NT2/D1 (cell line): Measurements from ENCODE around the gene FAF2.
"Not testable (repeated sequence)": the region's sequence is repeated elsewhere in the genome, so short reads cannot be mapped to it uniquely, and the experiment has no call there.

Experiments
- DNase-seq: peaks from one replicate; pipeline ENCODE4 v3.0.0-alpha.2; 2011; ENCODE audit warnings: low read depth, low spot score
- H3K27me3 ChIP-seq: 2 replicates; pipeline ENCODE4 v1.6.0; 2011; ENCODE audit warnings: mild to moderate bottlenecking; ENCODE audit not compliant: insufficient read length, insufficient read depth
- H3K36me3 ChIP-seq: 2 replicates; pipeline ENCODE4 v1.6.1; 2011; ENCODE audit warnings: mild to moderate bottlenecking, low read length, mixed read lengths; ENCODE audit not compliant: insufficient read depth, insufficient read length
- H3K4me1 ChIP-seq: 2 replicates; pipeline ENCODE4 v1.5.1; 2011; ENCODE audit not compliant: insufficient read depth, insufficient read length
- H3K4me3 ChIP-seq: 2 replicates; pipeline ENCODE4 v1.5.1; 2011; ENCODE audit warnings: low read depth; ENCODE audit not compliant: insufficient read length
- H3K9ac ChIP-seq: 2 replicates; pipeline ENCODE4 v1.6.0; 2011; ENCODE audit warnings: low read depth; ENCODE audit not compliant: insufficient read length
- H3K9me3 ChIP-seq: 2 replicates; pipeline ENCODE4 v1.5.1; 2011; ENCODE audit warnings: mild to moderate bottlenecking, low read length; ENCODE audit not compliant: insufficient read depth
- SUZ12 ChIP-seq: IDR thresholded peaks from 2 replicates; pipeline ENCODE4 v1.6.1; 2011; ENCODE audit not compliant: insufficient read length, insufficient read depth; ENCODE audit errors: extremely low read depth
- YY1 ChIP-seq: IDR thresholded peaks from 2 replicates; pipeline ENCODE4 v1.6.1; 2011; ENCODE audit not compliant: insufficient read length, insufficient read depth
- ZNF274 ChIP-seq: IDR thresholded peaks from 2 replicates; pipeline ENCODE4 v1.6.1; 2011; ENCODE audit warnings: mild to moderate bottlenecking, low read depth, low read length

Gene FAF2

DNA sequence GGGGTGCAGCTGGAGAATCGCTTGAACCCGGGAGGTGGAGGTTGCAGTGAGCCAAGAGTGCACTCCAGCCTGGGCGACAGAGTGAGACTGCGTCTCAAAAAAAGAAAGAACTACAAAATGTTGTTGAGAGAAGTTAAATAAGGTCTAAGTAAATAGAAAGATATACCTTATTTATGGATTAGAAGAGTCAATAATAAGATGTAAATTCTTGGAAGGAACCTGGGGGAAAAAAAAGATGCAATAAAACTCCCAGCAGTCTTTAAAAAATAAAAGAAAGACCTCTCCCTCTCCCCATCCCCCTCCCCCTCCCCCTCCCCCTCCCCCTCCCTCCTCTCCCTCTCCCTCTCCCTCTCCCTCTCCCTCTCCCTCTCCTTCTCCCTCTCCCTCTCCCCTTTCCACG, 15.5 kb upstream of the FAF2 start:
- no peak overlapping the region for H3K4me3 ChIP-seq
- H3K27me3 ChIP-seq: no peaks in the 10 kb centered on the region
- TF ChIP-seq SUZ12 (no peak), ZNF274 (no peak), YY1 (no peak)
- H3K9ac ChIP-seq: no peak overlapping the region
- no peaks in the 10 kb centered on the region for H3K4me1 ChIP-seq
- no peaks in the 10 kb centered on the region for H3K36me3 ChIP-seq
- no peaks in the 10 kb centered on the region for H3K9me3 ChIP-seq
- DNase-seq: no peak

DNA sequence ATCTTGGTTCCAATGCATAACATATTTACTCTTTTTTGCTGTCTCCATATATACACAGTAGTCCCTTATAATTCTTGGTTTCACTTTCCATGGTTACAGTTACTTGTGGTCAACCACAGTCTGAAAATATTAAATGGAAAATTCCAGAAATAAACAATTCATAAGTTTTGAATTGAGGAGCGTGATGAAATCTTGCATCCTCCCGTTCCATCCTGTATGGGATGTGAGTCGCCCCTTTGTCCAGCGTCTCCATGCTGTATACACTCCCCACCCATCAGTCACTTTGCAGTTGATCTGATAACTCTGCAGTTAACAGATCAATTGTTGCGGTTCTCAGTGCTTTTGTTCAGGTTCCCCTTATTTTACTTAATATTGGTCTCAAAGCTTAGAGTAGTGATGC, 11.5 kb upstream of the FAF2 start:
- H3K4me1 ChIP-seq: no peaks in the 10 kb centered on the region
- H3K27me3 ChIP-seq: no peaks in the 10 kb centered on the region
- TF ChIP-seq SUZ12 (no peak), YY1 (no peak), ZNF274 (no peak)
- no peak for DNase-seq
- H3K4me3 ChIP-seq: no peak overlapping the region
- H3K9ac ChIP-seq: no peak overlapping the region
- no peaks in the 10 kb centered on the region for H3K36me3 ChIP-seq
- no peaks in the 10 kb centered on the region for H3K9me3 ChIP-seq

DNA sequence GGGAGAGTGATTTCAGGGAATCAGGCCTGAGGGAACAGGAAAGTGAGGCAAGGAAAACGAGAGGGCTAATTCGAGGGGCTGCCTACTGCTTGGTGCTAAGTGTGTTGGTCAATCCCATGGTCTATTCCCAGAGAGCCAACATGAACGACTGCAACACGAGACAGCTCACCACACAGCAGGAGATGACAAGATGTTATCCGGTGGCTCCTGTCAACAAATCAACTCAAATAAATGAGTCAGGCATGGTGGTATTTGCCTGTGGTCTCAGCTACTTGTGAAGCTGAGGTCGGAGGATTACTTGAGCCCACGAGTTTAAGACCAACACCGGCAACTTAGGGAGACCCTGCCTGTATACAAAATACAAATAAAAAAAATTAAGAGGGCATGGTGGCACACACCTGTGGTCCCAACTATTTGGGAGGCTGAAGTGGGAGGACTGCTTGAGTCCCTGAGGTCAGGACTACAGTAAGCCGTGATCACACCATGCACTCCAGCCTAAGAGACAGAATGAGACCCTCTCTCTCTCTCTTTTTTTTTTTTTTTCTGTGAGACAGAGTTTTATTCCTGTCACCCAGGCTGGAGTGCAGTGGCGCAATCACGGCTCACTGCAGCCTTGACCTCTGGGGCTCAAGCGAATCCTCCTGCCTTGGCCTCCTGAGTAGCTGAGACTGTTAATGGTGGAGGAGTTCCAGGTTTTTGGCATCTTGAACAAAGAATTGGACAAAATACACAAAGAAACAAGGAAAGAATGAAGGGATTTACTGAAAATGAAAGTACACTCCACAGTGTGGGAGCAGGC, 9.0 kb upstream of the FAF2 start:
- H3K9ac ChIP-seq: no peak overlapping the region
- peaks cover 3% of the 10 kb centered on the region for H3K4me1 ChIP-seq
- H3K9me3 ChIP-seq: no peaks in the 10 kb centered on the region
- H3K36me3 ChIP-seq: no peaks in the 10 kb centered on the region
- no peaks in the 10 kb centered on the region for H3K27me3 ChIP-seq
- H3K4me3 ChIP-seq: no peak overlapping the region
- DNase-seq: no peak
- no peak for TF ChIP-seq SUZ12
- TF ChIP-seq YY1: no peak
- no peak for TF ChIP-seq ZNF274

- H3K9me3 ChIP-seq: no peaks in the 10 kb centered on the region
- no peak overlapping the region for H3K9ac ChIP-seq
- peaks cover 3% of the 10 kb centered on the region for H3K4me1 ChIP-seq
- TF ChIP-seq ZNF274 (no peak), YY1 (no peak), SUZ12 (no peak)
- H3K4me3 ChIP-seq: no peak overlapping the region
- H3K27me3 ChIP-seq: no peaks in the 10 kb centered on the region
- H3K36me3 ChIP-seq: no peaks in the 10 kb centered on the region
- no peak for DNase-seq
Observed at GRCh38 chr5:176440927-176441706, 7.1 kb upstream of the FAF2 start.

DNA sequence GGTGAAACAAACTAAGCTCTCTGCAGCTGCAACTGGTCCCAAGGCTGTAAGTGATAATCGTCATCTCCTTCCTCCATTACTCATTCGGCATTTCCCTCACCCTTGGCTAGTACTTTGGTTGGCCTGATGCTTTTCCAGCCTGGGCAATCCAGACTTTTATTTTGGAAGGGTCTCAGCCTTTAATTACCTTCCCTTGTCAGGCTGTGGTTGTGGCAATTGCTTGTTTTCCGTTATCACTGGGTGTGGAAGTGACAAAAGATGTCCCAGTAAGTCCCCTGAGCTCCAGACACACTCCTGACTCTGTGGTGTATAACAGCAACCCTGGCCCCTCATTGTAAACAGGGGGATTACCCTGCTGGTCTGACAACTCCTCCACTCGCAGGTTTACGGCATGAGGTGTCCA, 6.3 kb upstream of the FAF2 start:
- peaks cover 3% of the 10 kb centered on the region for H3K4me1 ChIP-seq
- no peak overlapping the region for H3K9ac ChIP-seq
- DNase-seq: no peak
- no peak overlapping the region for H3K4me3 ChIP-seq
- H3K27me3 ChIP-seq: no peaks in the 10 kb centered on the region
- TF ChIP-seq ZNF274 (no peak), SUZ12 (no peak), YY1 (no peak)
- H3K36me3 ChIP-seq: no peaks in the 10 kb centered on the region
- H3K9me3 ChIP-seq: no peaks in the 10 kb centered on the region

DNA sequence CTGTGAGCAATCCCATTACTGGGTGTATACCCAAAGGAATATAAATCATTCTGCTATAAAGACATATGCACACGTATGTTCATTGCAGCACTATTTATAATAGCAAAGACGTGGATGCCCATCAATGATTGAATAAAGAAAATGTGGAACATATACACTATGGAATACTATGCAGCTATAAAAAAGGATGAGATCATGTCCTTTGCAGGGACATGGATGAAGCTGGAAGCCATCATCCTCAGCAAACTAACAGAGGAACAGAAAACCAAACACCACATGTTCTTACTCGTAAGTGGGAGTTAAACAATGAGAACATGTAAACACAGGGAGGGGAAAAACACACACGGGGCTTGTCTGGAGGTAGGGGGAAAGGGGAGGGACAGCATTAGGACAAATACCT, 5.3 kb upstream of the FAF2 start:
- H3K27me3 ChIP-seq: not testable (repeated sequence)

GRCh38 chr5:176444742-176445141, 3.4 kb upstream of the FAF2 start:
- H3K4me1 ChIP-seq: peaks cover 3% of the 10 kb centered on the region
- H3K4me3 ChIP-seq: no peak overlapping the region
- no peak overlapping the region for H3K9ac ChIP-seq
- no peak for TF ChIP-seq SUZ12
- TF ChIP-seq ZNF274: no peak
- TF ChIP-seq YY1: no peak
- H3K27me3 ChIP-seq: no peaks in the 10 kb centered on the region
- no peaks in the 10 kb centered on the region for H3K9me3 ChIP-seq
- DNase-seq: no peak
- H3K36me3 ChIP-seq: peaks cover under 1% of the 10 kb centered on the region

More for the DNA sequence above, 5.3 kb upstream of the FAF2 start:
- not testable (repeated sequence) for H3K4me1 ChIP-seq, H3K36me3 ChIP-seq, H3K9me3 ChIP-seq, H3K9ac ChIP-seq, DNase-seq, H3K4me3 ChIP-seq
